WTC11 (cell line): ENCODE measurements around the gene SH3PXD2A.

Experiments used
- ATF3 ChIP-seq: sonication (generic); formaldehyde crosslinking; conservative IDR thresholded peaks from 2 replicates; pipeline ENCODE4 v1.8.1; 2022; ENCODE audit warnings: mild to moderate bottlenecking, missing genetic modification reagents
- CTCF ChIP-seq: fragments of 200-600 bp; IDR thresholded peaks from 2 replicates; pipeline ENCODE4 v1.8.0; 2022; ENCODE audit warnings: antibody characterized with exemption
- E2F1 ChIP-seq: sonication (generic); formaldehyde crosslinking; IDR thresholded peaks from 2 replicates; pipeline ENCODE4 v1.8.0; 2022; ENCODE audit warnings: mild to moderate bottlenecking, missing genetic modification reagents
- ZNF396 ChIP-seq: fragments of 250-450 bp; sonication (Bioruptor Pico); IDR thresholded peaks from 2 replicates; pipeline ENCODE4 v1.8.0; 2021; ENCODE audit warnings: mild to moderate bottlenecking, moderate library complexity, borderline replicate concordance
- ZNF416 ChIP-seq: fragments of 250-450 bp; sonication (Bioruptor Pico); IDR thresholded peaks from 2 replicates; pipeline ENCODE4 v1.9.0; 2021; ENCODE audit warnings: mild to moderate bottlenecking, inconsistent platforms

- no peak for TF ChIP-seq ATF3
- TF ChIP-seq E2F1 (CRISPR knock-in tag), result no peak
- no peak for TF ChIP-seq CTCF
- TF ChIP-seq ZNF416 (CRISPR knock-in tag), result no peak
- no peak for TF ChIP-seq ZNF396 (CRISPR knock-in tag)
These were observed 134.4 kb downstream of the SH3PXD2A start for GRCh38 chr10:103720964-103721335.
